ENCODE data around the gene CCNH.

Gene CCNH

GRCh38 chr5:87412630-87413342 lies at the start of gene CCNH:
TSS of gene CCNH (minus strand) at chr5:87412930. CDS start at chr5:87412794, 136 bp downstream.
- no peaks in the 10 kb centered on the region for H3K27me3 ChIP-seq (replicated peaks; ENCODE audit: control insufficient read depth, insufficient read depth, low read length)
- H3K36me3 ChIP-seq (ENCODE audit: control insufficient read depth, insufficient read depth, low read length): no peaks in the 10 kb centered on the region; the same call in none of the 2 replicates
- peak within 1 kb of the TSS; percentile 90 for H3K4me3 ChIP-seq (replicated peaks; ENCODE audit: low read depth, low read length)
- TF ChIP-seq, protein P1, sequence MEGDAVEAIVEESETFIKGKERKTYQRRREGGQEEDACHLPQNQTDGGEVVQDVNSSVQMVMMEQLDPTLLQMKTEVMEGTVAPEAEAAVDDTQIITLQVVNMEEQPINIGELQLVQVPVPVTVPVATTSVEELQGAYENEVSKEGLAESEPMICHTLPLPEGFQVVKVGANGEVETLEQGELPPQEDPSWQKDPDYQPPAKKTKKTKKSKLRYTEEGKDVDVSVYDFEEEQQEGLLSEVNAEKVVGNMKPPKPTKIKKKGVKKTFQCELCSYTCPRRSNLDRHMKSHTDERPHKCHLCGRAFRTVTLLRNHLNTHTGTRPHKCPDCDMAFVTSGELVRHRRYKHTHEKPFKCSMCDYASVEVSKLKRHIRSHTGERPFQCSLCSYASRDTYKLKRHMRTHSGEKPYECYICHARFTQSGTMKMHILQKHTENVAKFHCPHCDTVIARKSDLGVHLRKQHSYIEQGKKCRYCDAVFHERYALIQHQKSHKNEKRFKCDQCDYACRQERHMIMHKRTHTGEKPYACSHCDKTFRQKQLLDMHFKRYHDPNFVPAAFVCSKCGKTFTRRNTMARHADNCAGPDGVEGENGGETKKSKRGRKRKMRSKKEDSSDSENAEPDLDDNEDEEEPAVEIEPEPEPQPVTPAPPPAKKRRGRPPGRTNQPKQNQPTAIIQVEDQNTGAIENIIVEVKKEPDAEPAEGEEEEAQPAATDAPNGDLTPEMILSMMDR (IDR thresholded peaks at IDR 0.05; ENCODE audit: insufficient read depth, low read length, poor library complexity, severe bottlenecking): no peak
- peak; percentile 96 for DNase-seq (ENCODE audit: extremely low read depth, insufficient read length)

GRCh38 chr5:87457706-87458105 lies 45.0 kb upstream of the CCNH start:
- TF ChIP-seq, protein P1 (IDR thresholded peaks at IDR 0.05; ENCODE audit: insufficient read depth, low read length, poor library complexity, severe bottlenecking): no peak
- no peak overlapping the region for H3K4me3 ChIP-seq (replicated peaks; ENCODE audit: low read depth, low read length)
- H3K36me3 ChIP-seq (ENCODE audit: control insufficient read depth, insufficient read depth, low read length): no peaks in the 10 kb centered on the region
- no peaks in the 10 kb centered on the region for H3K27me3 ChIP-seq (replicated peaks; ENCODE audit: control insufficient read depth, insufficient read depth, low read length)
- no peak for DNase-seq (ENCODE audit: extremely low read depth, insufficient read length)

- no peak overlapping the region for H3K4me3 ChIP-seq (replicated peaks; ENCODE audit: low read depth, low read length)
- no peak for DNase-seq (ENCODE audit: extremely low read depth, insufficient read length)
- no peaks in the 10 kb centered on the region for H3K36me3 ChIP-seq (ENCODE audit: control insufficient read depth, insufficient read depth, low read length)
- TF ChIP-seq, protein P1 (IDR thresholded peaks at IDR 0.05; ENCODE audit: insufficient read depth, low read length, poor library complexity, severe bottlenecking): no peak
- no peaks in the 10 kb centered on the region for H3K27me3 ChIP-seq (replicated peaks; ENCODE audit: control insufficient read depth, insufficient read depth, low read length)
Observed at GRCh38 chr5:87453801-87454200, 41.1 kb upstream of the CCNH start.

GRCh38 chr5:87452837-87453236 lies 40.1 kb upstream of the CCNH start:
- TF ChIP-seq, protein P1 (IDR thresholded peaks at IDR 0.05; ENCODE audit: insufficient read depth, low read length, poor library complexity, severe bottlenecking): no peak
- no peak for DNase-seq (ENCODE audit: extremely low read depth, insufficient read length)
- no peaks in the 10 kb centered on the region for H3K36me3 ChIP-seq (ENCODE audit: control insufficient read depth, insufficient read depth, low read length)
- H3K27me3 ChIP-seq (replicated peaks; ENCODE audit: control insufficient read depth, insufficient read depth, low read length): no peaks in the 10 kb centered on the region
- no peak overlapping the region for H3K4me3 ChIP-seq (replicated peaks; ENCODE audit: low read depth, low read length)

DNA sequence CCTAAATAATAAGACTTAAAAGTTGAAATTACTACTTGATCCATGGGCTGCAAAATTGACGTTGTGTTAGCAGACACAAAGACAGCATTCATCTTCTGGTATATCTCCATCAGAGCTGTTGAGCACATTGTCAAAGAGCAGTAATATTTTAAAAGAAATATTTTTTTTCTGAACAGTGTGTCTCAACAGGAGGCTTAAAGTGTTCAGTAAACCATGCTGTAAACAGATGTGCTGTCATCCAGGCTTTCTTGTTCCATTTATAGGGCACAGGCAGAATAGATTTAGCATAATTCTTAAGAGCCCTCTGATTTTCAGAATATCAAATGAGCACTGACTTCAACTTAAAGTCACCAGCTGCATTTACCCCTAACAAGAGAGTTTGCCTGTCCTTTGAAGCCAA lies 29.7 kb upstream of the CCNH start:
- H3K4me3 ChIP-seq (replicated peaks; ENCODE audit: low read depth, low read length): no peak overlapping the region
- no peaks in the 10 kb centered on the region for H3K36me3 ChIP-seq (ENCODE audit: control insufficient read depth, insufficient read depth, low read length)
- H3K27me3 ChIP-seq (replicated peaks; ENCODE audit: control insufficient read depth, insufficient read depth, low read length): no peaks in the 10 kb centered on the region
- no peak for DNase-seq (ENCODE audit: extremely low read depth, insufficient read length)
- TF ChIP-seq, protein P1 (IDR thresholded peaks at IDR 0.05; ENCODE audit: insufficient read depth, low read length, poor library complexity, severe bottlenecking): no peak

Measured in GM06990 (cell line).